AG04449 (cell line): ENCODE data around the gene ATAD3B.

Source experiments
- CTCF ChIA-PET: fragments of 350-600 bp; formaldehyde crosslinking; extraction: SDS; loops from one replicate; lab custom pipeline; 2021; ENCODE audit warnings: antibody characterized with exemption; lab: Yijun Ruan, JAX
- POLR2A ChIA-PET: fragments of 400-600, 350-600 bp; formaldehyde crosslinking; extraction: SDS; loops from one replicate; lab custom pipeline; 2020; ENCODE audit warnings: antibody characterized with exemption, inconsistent platforms; lab: Yijun Ruan, JAX
- DNase-seq: peaks from one replicate; pipeline ENCODE4 v3.0.0-alpha.2; 2010; ENCODE audit warnings: low read depth, low spot score
- H3K4me3 ChIP-seq: 2 replicates; pipeline ENCODE4 v1.5.1; 2011; ENCODE audit warnings: low read depth, mild to moderate bottlenecking, control low read depth, low read length
- CTCF ChIP-seq: IDR thresholded peaks from one replicate; pipeline ENCODE4 v1.5.1; 2011; ENCODE audit warnings: mild to moderate bottlenecking, moderate library complexity, low read length, control low read depth, inconsistent platforms; ENCODE audit not compliant: insufficient read depth; ENCODE audit errors: missing control alignments

ATAD3B gene

GRCh38 chr1:1534401-1535154 is 63.0 kb downstream of the ATAD3B start:
- no peak for DNase-seq
- TF ChIP-seq CTCF = no peak
- no peak overlapping the region for H3K4me3 ChIP-seq
- ChIA-PET CTCF (no interaction called here), POLR2A (no interaction called here)

- ChIA-PET POLR2A (no interaction called here), CTCF (no interaction called here)
- DNase-seq = no peak
- no peak overlapping the region for H3K4me3 ChIP-seq
- no peak for TF ChIP-seq CTCF
These were observed 63.8 kb downstream of the ATAD3B start for GRCh38 chr1:1535201-1536018.

GRCh38 chr1:1536019-1536937 is 64.7 kb downstream of the ATAD3B start:
- H3K4me3 ChIP-seq = no peak overlapping the region
- DNase-seq = no peak
- CTCF ChIA-PET = no interaction called here
- no peak for TF ChIP-seq CTCF
- POLR2A ChIA-PET = no interaction called here

GRCh38 chr1:1536938-1537546 is 65.5 kb downstream of the ATAD3B start:
- ChIA-PET POLR2A (no interaction called here), CTCF (no interaction called here)
- no peak overlapping the region for H3K4me3 ChIP-seq
- DNase-seq = no peak
- TF ChIP-seq CTCF = no peak

GRCh38 chr1:1537626-1538250 is 66.2 kb downstream of the ATAD3B start:
- CTCF ChIA-PET = no interaction called here
- TF ChIP-seq CTCF = no peak
- DNase-seq = no peak
- POLR2A ChIA-PET = no interaction called here
- H3K4me3 ChIP-seq = peak overlapping the region; percentile 3; the same call in 1 of the 2 replicates
